ENCODE results near the gene TAB2.

DNA sequence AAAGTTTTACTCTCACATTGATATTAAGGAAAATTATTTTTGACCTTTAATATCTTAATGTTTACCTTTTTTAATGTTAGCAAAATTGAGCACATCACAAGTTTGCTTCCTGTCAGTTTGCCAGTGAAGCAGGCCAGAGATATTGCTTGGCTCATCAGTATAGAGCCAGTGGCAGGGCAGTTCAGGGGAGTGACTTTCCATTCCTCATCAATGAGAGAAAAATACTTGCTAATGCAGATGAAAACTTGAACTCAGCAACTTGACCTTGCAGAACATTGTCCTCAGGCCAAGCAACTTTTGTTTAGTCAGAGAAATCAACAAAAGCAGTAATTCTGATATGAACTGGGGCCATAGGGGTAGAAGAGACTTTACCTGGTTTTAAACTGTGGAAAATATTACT is 6.9 kb downstream of the TAB2 start:
- TF ChIP-seq ZNF416 (CRISPR knock-in tag; IDR thresholded peaks at IDR 0.05): no peak
- no peak for TF ChIP-seq NR1H2 (CRISPR knock-in tag; IDR thresholded peaks at IDR 0.05)
- no peak for TF ChIP-seq CTCF (IDR thresholded peaks at IDR 0.05)
- no peak for TF ChIP-seq SP1 (CRISPR knock-in tag; conservative IDR thresholded peaks at IDR 0.05)
- no peak for TF ChIP-seq NR2C2 (CRISPR knock-in tag; IDR thresholded peaks at IDR 0.05)
- TF ChIP-seq TCF7 (CRISPR knock-in tag; IDR thresholded peaks at IDR 0.05; ENCODE audit: low read depth): no peak
- TF ChIP-seq, protein P1, sequence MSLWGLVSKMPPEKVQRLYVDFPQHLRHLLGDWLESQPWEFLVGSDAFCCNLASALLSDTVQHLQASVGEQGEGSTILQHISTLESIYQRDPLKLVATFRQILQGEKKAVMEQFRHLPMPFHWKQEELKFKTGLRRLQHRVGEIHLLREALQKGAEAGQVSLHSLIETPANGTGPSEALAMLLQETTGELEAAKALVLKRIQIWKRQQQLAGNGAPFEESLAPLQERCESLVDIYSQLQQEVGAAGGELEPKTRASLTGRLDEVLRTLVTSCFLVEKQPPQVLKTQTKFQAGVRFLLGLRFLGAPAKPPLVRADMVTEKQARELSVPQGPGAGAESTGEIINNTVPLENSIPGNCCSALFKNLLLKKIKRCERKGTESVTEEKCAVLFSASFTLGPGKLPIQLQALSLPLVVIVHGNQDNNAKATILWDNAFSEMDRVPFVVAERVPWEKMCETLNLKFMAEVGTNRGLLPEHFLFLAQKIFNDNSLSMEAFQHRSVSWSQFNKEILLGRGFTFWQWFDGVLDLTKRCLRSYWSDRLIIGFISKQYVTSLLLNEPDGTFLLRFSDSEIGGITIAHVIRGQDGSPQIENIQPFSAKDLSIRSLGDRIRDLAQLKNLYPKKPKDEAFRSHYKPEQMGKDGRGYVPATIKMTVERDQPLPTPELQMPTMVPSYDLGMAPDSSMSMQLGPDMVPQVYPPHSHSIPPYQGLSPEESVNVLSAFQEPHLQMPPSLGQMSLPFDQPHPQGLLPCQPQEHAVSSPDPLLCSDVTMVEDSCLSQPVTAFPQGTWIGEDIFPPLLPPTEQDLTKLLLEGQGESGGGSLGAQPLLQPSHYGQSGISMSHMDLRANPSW (CRISPR knock-in tag; conservative IDR thresholded peaks at IDR 0.05; ENCODE audit: low read depth): no peak
- TF ChIP-seq, protein P2, sequence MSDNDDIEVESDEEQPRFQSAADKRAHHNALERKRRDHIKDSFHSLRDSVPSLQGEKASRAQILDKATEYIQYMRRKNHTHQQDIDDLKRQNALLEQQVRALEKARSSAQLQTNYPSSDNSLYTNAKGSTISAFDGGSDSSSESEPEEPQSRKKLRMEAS (CRISPR knock-in tag; IDR thresholded peaks at IDR 0.05): no peak

Data from WTC11 (cell line).